ENCODE data around the gene MME. TPM values are rescaled to one million over a fixed set of nuclear protein-coding genes. Genes with fewer than 3 reads are reported as not detected.

Gene MME
- total RNA-seq, 2 donors from 2014 or later, result 30.2 to 31.9 TPM

DNA sequence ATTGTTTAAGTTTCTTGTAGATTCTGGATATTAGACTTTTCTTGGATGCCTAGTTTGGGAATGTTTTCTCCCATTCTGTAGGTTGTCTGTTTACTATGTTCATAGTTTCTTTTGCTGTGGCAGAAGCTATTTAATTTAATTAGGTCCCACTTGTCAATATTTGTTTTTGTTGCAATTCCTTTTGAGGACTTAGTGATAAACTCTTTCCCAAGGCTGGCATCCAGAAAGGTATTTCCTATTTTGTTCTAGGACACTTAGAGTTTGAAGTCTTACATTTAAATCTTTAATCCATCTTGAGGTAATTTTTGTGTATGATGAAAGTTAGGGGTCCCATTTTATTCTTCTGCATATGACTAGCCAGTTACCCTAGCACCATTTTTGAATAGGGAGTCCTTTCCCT is 54.9 kb downstream of the MME start:
- no peaks in the 10 kb centered on the region for H3K9me3 Mint-ChIP-seq
- H3K4me3 Mint-ChIP-seq, result no peak overlapping the region
- Histone ChIP-seq H3K4me1 (ENCODE audit: control insufficient read depth, insufficient read depth, low read length) (no peaks in the 10 kb centered on the region), H3K9ac (ENCODE audit: extremely low read depth, low read length, poor library complexity, severe bottlenecking) (no peak overlapping the region), H3K4me3 (ENCODE audit: low read length) (no peak overlapping the region), H3K27me3 (ENCODE audit: control insufficient read depth, insufficient read depth, low read length, poor library complexity, severe bottlenecking) (no peaks in the 10 kb centered on the region), H3K27ac (ENCODE audit: low read depth, low read length) (no peak overlapping the region), H3K9me3 (ENCODE audit: control insufficient read depth, low read length) (peaks cover 6% of the 10 kb centered on the region), H3K36me3 (ENCODE audit: control insufficient read depth, insufficient read depth, low read length) (peaks cover 9% of the 10 kb centered on the region)
- TF ChIP-seq, protein P1, sequence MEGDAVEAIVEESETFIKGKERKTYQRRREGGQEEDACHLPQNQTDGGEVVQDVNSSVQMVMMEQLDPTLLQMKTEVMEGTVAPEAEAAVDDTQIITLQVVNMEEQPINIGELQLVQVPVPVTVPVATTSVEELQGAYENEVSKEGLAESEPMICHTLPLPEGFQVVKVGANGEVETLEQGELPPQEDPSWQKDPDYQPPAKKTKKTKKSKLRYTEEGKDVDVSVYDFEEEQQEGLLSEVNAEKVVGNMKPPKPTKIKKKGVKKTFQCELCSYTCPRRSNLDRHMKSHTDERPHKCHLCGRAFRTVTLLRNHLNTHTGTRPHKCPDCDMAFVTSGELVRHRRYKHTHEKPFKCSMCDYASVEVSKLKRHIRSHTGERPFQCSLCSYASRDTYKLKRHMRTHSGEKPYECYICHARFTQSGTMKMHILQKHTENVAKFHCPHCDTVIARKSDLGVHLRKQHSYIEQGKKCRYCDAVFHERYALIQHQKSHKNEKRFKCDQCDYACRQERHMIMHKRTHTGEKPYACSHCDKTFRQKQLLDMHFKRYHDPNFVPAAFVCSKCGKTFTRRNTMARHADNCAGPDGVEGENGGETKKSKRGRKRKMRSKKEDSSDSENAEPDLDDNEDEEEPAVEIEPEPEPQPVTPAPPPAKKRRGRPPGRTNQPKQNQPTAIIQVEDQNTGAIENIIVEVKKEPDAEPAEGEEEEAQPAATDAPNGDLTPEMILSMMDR (conservative IDR thresholded peaks at IDR 0.05), result no peak
- DNase-seq, result no peak
- H3K27ac Mint-ChIP-seq, result peak overlapping the region; percentile 58
- H3K36me3 Mint-ChIP-seq (ENCODE audit: low read depth), result no peaks in the 10 kb centered on the region
- H3K4me1 Mint-ChIP-seq, result peaks cover 23% of the 10 kb centered on the region
- H3K27me3 Mint-ChIP-seq (ENCODE audit: insufficient read depth), result no peaks in the 10 kb centered on the region

DNA sequence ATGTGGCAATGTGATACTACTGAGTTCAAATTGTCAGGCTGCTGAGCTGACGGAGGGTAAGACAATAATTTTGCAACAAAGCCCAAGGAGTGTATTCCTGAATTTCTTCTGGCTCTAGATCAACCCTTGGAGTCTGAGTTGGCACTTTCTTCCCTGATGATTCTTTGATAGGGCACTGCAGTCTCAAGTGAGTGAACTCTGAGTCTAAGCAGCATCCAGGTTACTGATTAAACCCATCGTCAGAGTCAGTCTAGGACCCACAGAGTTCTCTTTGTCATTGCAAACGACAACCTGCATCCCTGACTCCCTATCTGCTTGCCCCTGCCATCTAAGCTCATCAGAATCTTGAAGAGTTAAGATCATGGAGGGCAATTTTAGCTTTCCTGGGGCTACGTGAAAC is 58.6 kb downstream of the MME start:
- Histone ChIP-seq H3K9ac (ENCODE audit: extremely low read depth, low read length, poor library complexity, severe bottlenecking) (no peak overlapping the region), H3K4me1 (ENCODE audit: control insufficient read depth, insufficient read depth, low read length) (no peaks in the 10 kb centered on the region), H3K9me3 (ENCODE audit: control insufficient read depth, low read length) (peaks cover 6% of the 10 kb centered on the region), H3K4me3 (ENCODE audit: low read length) (no peak overlapping the region), H3K36me3 (ENCODE audit: control insufficient read depth, insufficient read depth, low read length) (peaks cover 23% of the 10 kb centered on the region), H3K27ac (ENCODE audit: low read depth, low read length) (no peak overlapping the region), H3K27me3 (ENCODE audit: control insufficient read depth, insufficient read depth, low read length, poor library complexity, severe bottlenecking) (no peaks in the 10 kb centered on the region)
- Mint-ChIP-seq H3K36me3 (ENCODE audit: low read depth) (no peaks in the 10 kb centered on the region), H3K4me1 (peaks cover 14% of the 10 kb centered on the region), H3K9me3 (no peaks in the 10 kb centered on the region), H3K27me3 (ENCODE audit: insufficient read depth) (no peaks in the 10 kb centered on the region), H3K27ac (no peak overlapping the region), H3K4me3 (no peak overlapping the region)
- WGBS, 2 experiments (ENCODE audit: insufficient coverage in 1 of 2, insufficient read length in 1 of 2), result 82 to 95% methylated on average over 4 of the region's 4 CpGs
- no peak for DNase-seq
- TF ChIP-seq, protein P1 (conservative IDR thresholded peaks at IDR 0.05), result no peak

DNA sequence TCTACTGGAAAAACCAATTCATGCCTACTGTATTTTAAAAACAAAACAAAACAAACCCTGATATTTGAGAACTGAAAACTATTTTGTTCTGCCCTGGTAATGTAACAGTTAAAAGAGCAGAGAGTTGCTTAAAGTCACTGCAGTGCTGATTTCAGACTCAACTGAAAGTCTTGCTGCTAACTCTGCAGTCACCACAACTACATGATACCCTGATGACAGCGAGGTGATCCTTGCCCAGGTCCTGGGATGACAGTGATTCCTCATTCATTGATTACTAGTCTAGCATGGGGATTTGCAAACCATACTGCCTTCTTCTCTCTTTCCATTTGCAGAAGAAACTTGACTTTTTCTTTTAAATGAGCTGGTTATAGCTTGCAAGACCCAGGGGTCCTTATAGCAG is 67.5 kb downstream of the MME start:
- Histone ChIP-seq H3K36me3 (ENCODE audit: control insufficient read depth, insufficient read depth, low read length) (peaks cover 47% of the 10 kb centered on the region), H3K9me3 (ENCODE audit: control insufficient read depth, low read length) (no peaks in the 10 kb centered on the region), H3K4me3 (ENCODE audit: low read length) (no peak overlapping the region), H3K9ac (ENCODE audit: extremely low read depth, low read length, poor library complexity, severe bottlenecking) (no peak overlapping the region), H3K4me1 (ENCODE audit: control insufficient read depth, insufficient read depth, low read length) (no peaks in the 10 kb centered on the region), H3K27me3 (ENCODE audit: control insufficient read depth, insufficient read depth, low read length, poor library complexity, severe bottlenecking) (no peaks in the 10 kb centered on the region), H3K27ac (ENCODE audit: low read depth, low read length) (no peak overlapping the region)
- H3K9me3 Mint-ChIP-seq, result no peaks in the 10 kb centered on the region
- TF ChIP-seq, protein P1 (conservative IDR thresholded peaks at IDR 0.05), result no peak
- H3K4me1 Mint-ChIP-seq, result no peaks in the 10 kb centered on the region
- no peak overlapping the region for H3K27ac Mint-ChIP-seq
- H3K36me3 Mint-ChIP-seq (ENCODE audit: low read depth), result peaks cover 9% of the 10 kb centered on the region
- 77 to 100% methylated on average over 1 of the region's 1 CpG for WGBS, 2 experiments (ENCODE audit: insufficient coverage in 1 of 2, insufficient read length in 1 of 2)
- H3K4me3 Mint-ChIP-seq, result no peak overlapping the region
- H3K27me3 Mint-ChIP-seq (ENCODE audit: insufficient read depth), result no peaks in the 10 kb centered on the region
- no peak for DNase-seq
